GM21717 (cell line): Measurements from ENCODE around the gene RPS6KL1.

Experiments
- ATAC-seq: cut with Tn5 transposase; IDR thresholded peaks from one replicate; pipeline ENCODE4 v1.9.1; 2021; ENCODE audit warnings: mild to moderate bottlenecking, moderate library complexity; ENCODE audit not compliant: unreplicated experiment

RPS6KL1 gene

DNA sequence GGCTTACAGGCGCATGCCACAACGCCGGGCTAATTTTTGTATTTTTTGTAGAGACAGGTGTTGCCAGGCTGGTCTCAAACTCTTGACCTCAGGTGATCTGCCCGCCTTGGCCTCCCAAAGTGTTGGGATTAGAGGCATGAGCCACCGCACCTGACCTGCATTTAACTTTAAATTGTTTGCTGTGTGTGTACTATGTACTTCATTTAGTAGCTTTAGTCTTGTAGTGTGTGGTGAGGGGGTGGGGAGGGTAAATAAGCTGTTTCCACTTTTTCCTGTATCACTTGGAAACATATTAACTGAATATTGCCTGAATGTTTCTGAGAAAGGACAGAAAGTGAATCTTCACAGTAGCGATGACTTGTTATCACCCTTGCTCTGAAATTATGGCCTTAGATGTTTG is 32.8 kb downstream of the RPS6KL1 start:
- ATAC-seq: no peak

DNA sequence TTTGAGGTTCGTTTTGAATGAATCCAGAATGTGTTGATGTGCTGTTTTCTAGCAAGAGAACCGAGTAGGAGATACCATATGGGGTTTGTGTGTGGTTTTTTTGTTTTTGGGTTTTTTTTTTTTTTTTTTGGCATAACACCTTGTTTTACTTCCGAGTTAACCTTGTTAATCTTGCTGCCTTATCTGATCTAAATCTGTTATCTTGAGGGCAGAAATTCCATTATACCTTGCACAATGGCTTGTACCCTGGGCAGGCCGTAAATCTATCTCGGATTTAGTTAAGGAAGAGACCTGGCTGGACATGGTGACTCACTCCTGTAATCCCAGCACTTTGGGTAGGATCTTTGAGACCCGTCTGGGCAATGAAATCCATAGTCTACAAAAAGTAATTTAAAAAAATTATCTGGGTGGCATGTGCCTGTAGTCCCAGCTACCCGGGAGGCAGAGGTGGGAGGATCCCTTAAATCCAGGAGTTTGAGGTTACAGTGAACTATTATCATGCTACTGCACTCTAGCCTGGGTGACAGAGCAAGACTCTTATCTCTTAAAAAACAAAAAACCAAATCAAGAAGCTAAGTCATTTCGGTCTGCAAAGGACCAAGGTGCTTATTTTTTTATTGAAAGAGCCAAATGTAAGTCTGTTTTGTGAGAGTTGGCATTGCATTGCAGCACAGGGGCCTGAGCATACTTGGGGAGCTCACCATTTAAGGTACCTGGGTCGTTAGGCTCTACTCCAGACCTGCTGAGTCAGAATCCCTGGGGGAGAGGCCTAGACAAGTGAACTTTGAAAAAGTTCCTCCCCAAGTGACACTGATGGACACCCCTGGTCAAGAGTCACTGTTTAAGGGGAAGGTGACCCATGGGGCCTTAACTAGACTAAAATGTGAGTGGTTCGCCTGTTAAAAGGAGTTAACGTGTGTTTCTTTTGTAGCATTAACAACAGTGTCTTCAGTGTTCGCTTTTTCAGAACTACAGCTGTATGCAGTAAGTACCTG is 34.6 kb downstream of the RPS6KL1 start:
- no peak for ATAC-seq

DNA sequence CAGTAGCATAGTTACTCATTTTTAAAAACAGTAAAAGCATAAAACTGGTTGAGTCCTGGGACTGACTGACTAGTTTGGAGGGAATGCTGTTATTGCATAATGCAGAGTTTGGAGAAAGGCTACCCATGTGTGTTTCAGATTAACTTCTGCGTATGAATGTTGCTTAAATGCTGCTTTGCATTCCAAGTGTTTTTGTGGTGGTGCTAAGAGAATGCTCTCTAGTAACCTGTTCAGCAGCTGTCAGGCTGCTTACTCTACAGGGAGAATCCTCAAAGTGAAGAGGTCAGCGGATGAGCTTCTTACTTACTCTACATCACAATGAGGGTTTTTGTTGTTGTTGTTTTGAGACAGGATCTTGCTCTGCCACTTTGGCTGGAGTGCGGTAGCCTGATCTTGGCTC is 37.1 kb downstream of the RPS6KL1 start:
- no peak for ATAC-seq

DNA sequence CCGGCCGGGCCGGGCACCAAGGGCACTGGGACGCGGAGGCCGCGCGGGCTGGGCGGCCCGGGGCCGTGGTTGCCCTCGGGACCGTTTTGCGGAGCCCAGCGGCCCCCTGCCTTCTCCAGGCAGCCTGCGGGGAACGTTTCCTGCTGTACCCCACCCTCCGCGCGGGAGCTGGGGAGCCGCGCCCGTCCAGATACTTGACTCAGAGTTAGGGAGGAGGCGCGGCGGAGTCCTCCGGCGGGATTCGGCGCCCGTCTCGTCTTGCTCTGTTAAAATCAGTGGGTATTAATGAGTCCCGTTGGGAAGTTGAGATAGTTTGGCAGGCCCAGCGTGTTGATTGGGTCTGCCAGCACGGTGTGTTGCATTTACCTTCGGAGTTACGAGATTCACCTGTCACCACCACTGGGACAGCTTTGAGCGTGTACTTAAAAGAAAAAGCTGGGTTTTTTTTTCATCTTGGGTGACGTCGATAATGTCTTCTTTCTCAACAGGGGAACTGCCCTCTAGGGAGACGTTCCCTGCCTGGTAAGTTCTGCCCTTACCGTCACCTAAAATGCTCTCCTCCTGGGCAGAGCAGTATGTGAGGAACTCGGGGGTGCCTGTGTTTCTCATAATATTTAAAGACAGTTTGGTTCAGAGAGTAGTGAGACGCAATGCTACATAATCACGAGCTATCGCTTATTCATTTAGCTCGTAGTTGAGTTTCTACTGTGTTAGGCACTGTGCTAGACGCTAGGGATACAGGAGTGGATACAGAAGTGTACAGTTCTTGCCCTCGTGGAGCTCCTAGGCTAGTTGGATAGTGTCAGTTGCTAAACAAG is 40.7 kb downstream of the RPS6KL1 start:
- peak; percentile 38 for ATAC-seq

DNA sequence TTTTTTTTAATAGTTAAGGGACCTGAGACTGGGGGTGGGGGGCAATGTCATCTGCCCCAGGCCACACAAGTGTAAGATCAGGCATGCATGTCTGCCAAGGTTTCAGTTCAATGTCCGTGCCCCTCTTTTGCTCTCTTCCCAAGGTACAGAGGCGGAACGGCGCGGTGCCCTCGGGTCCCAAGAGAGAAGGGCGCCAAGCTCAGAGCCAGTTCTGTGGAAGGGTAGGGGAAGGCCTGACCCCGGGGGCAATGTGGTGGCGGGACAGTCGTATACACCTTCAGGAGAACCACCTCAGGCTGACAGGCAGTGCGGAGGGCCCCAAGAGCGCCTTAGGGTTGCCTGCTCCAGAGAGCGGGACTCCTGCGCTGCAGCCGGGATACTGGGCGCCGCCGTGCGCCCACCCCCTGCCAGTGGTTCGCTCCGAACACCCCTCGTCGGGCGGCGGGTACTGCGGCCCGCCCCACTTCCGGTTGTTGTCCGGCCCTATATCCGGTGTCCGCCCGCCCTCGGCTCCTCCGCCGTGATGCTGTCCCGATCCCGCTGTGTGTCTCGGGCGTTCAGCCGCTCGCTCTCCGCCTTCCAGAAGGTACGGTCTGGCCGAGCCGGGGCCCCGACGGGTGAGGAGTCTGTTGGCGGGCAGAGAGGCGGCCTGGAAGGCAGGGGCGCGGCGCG is 41.5 kb downstream of the RPS6KL1 start, which contains the start of gene DLST:
Gene DLST, plus strand, starts transcription at position 486 of the 672 bp plus-strand sequence. Its CDS starts 38 bp downstream, at position 524.
- peak; percentile 87 for ATAC-seq

DNA sequence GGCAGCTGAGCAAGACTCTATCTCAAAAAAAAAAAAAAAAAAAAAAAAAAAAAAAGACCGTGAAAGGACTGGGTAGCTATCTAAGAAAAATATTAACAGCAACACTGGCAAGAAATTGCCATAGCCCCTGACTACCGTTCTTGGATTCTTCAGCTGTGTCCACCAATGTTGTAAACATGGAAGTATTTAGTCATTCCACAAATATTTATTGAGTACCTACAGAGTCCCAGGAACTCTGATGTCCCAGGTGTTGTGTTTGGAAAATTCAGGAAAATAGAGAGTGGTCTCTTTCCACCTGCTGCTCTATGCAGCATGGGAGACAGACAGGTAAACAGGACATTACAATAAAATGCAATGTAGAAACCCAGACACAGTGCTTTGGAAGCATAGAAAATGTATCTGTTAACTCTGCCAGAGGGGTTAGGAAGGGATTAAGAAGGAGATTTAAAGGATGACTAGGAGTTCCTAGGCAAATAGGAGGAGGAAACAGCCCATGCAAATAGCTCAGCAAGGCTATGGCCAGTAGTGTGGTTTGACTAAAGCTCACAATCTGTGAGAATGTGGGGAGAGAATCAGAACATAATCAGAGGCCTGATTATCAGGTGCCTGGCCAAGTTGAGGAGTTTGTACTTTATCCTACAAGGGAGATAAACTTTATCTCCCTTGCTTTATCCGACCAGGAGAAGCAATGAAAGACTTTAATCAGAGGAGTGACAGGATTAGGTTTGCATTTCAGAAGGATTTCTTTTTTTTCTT is 43.5 kb downstream of the RPS6KL1 start:
- no peak for ATAC-seq

DNA sequence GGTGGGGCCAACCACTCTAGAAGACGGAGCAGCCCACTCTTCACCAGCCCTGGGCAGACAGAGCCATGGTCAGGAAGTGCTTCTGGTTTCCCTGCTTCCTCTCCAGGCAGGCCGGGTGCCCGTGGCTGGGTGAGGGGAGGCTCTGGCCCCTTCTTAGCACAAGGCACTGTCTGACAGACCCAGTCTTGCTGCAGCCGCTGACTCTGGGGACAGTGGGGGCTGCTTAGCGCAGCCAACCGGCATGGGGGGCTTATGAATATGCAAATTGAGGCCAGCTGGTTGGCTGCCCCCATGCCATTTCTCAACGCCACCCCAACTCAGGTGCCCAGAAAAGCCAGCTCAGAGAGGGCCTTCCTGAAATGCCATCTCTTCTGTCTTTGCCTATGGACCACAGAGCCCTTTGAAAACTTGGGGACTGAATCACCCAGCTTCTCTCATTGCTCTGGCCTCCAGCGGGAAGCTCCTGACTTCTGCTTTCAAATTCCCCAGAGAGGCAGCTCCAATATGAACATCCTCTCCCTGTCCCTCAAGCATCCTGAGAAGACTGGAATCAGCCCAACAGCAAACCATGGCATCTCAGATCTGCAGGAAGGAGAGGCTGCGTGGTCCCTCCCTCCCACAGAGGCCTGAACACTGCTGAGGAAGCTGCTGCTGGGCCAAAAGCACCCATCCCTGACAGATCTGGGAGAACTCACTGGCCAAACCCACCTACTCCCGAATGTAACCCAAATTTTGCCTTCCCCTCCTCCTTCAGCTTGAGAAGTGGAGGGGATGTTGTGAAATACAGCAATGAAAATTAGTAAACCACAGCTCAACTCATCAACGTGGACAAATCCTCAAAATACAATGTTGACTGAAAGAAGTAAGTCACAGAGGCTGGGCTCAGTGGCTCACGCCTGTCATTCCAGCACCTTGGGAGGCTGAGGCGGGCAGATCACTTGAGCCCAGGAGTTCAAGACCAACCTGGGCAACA is 46.8 kb downstream of the RPS6KL1 start, which contains the start of gene PROX2:
Gene PROX2, minus strand, starts transcription at position 205 of the 973 bp plus-strand sequence. CDS start 12,311 bp downstream, outside the sequence.
- no peak for ATAC-seq

DNA sequence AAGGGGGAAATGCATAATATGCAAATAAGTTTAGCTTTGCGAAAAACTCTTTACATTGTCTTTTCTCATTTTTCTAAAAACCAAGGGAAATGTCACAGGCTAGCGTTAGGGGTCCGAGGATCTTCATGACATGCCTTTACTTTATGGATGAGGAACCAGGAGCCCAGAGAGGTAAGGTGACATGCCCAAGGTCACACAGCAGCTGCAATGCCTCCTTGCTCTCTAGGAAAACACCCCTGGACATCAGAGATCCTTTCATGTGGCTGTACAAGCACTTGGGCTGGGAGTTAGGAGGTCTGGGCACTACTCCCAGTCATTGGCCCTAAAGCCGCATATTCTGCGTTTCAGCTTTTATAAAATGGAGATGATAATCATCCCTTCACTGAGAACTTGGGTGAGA is 47.9 kb downstream of the RPS6KL1 start:
- no peak for ATAC-seq

DNA sequence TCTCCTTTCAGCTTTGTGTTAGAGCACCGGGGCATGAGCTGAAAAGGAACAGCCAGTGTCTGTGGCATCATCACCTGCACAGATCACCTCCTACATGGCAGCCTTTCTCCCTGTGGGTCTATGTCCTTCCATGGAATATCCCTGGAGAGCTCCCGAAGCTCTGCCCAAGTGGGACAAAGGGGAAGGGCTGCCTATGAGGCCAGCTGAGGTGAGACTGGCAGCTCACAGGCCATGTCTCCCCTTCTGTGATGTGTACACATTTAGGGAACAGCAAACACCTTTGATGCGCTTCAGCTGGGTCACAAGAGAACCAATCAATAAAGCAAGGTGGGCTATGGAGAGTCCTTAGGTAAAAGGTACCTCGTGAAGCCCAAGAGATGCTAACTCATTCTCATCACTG is 51.2 kb downstream of the RPS6KL1 start:
- ATAC-seq: no peak

DNA sequence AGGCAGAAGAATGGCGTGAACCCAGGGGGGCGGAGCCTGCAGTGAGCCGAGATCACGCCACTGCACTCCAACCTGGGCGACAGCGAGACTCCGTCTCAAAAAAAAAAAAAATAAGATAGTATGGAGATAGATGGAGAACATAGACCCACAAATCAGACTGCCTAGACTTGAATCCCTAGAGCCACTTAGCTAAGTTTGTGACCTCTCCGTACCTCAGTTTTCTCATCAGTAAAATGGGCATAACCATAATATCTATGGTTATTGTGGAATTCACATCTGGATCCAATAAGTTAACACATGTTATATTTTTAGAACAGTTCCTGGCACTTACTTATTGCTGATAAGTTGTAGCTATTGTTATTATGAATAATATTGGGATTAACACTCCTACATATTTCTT is 54.3 kb downstream of the RPS6KL1 start:
- ATAC-seq: no peak

DNA sequence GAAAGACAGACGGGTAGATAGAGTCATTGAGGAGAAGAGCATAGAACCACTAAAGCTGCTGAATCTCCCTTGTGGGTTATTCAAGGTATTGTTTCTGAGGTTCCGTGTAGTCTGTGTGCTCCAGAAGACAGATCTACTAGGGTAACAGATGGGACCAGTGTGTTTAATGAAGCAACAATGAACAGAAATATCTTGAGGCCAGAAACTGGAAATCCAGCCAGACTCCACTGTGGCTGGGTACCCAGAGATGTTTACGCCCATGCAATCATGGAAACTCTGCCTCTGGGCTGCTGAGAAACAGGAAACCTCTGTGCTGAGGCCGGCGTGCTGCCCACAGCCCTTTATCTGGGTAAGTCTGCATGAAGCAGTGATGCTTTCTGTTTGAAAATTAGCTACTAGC is 55.4 kb downstream of the RPS6KL1 start:
- ATAC-seq: no peak

DNA sequence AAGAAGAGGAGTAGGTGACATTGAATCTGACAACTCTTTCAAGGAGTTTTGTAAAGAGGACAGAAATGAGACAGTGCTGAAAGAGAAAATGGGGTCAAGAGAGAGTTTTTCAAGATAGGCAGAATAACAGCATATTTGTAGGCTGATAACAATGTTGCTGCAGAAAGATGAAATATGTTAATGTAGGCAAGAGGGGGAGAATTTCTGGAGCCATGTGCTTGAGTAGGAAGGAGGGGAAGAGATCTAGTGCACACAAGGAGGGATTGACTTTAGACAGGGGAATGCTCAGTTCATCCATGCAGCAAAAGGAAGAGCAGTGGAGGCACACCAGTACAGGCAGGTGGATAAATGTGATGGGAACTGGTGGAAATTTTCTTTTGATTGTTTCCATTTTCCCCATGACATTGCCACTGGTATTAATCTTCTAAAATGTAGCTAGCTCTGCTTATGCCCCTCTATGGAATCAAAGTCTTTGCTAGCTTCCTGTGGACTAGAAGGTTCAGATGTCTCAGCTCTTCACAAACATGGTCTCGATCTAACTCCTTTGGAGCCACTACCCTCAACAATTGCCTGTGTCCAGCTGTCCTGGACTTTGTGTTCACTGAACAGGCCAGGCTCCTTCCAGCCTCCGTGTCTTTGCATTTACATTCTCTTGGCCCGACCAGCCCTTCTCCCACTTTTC is 56.2 kb downstream of the RPS6KL1 start:
- ATAC-seq: no peak

DNA sequence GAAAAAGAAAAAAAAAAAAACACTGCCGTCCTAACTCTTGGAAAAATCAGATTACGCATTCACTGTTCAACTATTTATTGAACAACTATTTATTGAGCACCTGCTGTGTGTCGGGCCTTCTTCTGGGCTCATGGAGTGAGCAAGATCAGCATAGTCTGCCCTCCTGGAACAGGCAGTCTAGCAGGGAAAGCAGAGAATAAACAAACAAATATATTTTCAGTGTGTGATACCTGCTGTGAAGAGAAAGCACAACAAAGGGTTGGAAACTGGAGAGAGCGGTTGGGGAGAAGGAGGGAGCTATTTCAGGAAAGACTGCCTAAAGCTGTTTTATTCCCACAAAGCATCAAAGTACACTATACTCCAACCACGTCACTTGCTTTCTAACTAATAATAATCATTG is 57.9 kb downstream of the RPS6KL1 start:
- ATAC-seq: no peak

DNA sequence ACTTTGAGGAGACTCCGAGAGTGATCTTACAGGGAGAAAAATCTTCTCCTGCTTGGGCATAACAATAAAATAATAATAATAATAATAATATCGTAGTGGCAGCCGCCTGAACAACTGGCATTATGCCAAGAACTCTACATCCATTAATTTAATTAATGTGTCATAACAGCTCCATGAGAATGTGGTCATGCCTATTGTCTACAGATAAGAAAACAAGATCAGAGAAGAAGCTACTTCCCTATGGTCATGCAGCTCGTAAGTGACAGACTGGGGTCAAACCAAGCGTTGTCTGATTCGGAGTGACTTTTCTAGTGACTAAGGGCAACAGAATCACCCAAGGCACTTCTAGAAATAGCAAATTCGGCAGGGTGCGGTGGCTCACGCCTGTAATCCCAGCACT is 58.9 kb downstream of the RPS6KL1 start:
- ATAC-seq: no peak

DNA sequence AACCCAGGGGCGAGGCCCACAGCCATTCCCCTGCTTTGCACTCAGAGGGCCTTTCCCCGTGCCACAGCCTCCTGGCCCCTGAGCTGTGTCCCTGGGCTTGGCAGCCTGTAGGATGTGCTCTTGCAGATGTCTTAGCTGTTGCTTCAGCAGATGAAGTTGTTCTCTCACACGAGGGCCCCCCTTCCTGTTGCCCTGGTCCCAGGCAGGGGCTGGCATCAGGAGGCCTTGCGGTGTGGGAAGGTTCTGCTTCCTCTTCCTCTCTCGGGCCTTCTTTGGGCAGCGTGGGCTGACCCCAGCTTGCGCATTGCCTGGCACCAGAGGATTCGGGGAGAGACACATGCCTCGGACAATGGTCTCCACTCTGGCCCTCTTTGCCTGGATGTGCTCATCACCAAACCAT is 59.8 kb downstream of the RPS6KL1 start:
- ATAC-seq: no peak

DNA sequence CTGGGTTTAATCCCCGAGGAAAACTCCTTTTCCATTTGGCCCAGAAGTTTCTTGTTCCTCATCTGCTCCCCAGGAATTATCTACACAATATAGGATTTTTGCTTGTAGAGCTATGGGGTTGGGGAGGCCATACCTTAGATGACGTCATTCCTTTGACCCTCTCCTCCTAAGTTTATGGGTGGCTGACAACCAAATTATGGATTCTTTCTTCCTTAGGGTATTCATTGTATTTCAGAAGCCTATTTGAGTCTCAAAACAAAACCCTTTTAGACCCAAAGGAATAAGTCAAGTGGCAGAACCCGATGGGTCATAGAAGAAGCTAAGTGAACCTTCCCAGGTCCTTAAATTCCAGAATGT is 61.3 kb downstream of the RPS6KL1 start:
- ATAC-seq: no peak

DNA sequence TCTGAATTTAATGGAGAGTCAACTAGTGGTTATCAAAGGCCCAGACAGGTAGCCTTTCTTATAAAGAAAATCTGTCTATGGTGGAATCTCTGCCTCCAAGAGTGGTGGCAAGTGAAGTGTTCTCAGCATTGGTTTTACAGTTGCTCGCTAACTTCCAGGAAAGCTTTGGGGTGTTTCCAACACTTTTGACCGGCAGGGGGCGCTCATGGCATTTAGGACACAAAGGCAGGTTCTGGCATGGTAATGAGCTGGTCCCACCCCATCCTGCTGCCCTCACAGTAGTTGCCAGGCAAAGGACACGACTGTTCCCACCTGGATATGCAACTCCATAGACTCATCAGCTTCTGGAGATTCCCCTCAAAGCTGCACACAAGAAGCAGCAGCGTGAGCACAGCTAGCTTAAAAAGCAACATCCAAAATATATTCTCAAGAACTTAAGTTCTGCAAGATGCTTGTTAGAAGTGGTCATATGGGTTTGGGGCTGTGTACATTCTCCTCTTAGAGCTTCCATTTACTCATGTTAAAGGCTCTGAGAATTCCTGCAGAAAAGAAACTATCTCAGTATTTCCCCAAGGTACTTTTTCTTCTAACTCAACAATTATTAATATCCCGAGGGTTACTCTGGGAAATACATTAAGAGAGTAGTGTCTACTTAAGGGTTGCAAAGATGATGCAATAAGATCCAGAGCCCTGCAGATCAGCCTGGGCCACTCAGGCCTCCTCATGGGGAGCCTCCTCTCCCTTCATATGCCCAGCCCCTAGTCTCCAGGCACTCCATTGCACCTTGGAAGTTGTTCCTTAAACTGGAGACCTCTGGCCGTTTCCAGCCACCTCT is 61.9 kb downstream of the RPS6KL1 start:
- ATAC-seq: no peak
